ENCODE measurements around the gene TNFRSF17. TPM values are rescaled to one million over a fixed set of nuclear protein-coding genes. Genes with fewer than 3 reads are reported as not detected.

TNFRSF17 gene
- total RNA-seq, 1 experiment from 2014 or later: not detected

DNA sequence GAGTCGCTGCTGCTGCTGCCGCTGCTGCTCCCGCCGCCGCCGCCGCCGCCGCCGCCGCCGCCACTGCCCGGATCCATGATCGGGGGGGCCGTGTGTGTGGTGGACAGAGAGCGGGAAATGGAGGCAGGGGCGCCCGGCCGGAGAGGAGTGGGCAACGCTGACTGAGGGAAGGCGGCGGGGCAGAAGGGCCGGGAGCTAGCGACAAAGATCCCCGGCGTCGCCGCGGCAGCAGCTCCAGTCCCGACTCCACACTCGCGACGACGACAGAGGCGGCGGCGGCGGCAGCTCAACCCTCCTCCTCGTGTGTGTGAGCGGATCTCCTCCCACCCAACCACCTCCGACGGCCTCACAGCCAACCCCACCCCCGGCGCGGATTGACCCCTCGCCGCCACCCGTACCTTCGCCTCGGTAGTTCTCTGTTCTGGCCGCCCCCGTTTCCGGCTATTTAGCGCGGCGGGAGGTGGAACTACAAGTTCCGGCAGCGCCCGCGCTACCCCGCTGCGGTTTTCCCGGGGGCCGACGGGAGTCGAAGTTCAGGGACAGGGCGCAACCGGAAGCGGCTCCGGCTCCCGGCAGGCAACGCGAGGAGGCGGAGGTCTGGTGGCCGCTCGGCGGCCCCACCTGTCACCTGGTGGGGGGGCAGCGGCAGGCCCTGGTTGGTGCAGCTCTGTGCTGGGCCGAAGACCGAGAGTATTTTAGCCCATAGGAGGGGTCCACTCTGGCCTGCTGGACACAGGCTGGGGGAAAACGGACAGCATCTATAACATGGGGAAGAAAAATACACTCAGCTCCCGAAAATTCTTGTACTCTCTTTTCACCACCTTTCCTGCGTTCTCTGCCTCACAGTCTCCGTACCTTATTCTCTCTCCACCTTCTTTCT is 49.1 kb upstream of the TNFRSF17 start, which contains the start of gene GSPT1:
TSS of gene GSPT1 (minus strand) at position 313 of the 880 bp plus-strand sequence. CDS start at position 77, 236 bp downstream.
- Mint-ChIP-seq H3K27ac (peak within 1 kb of the TSS; percentile 89), H3K27me3 (ENCODE audit: low read depth) (no peaks in the 10 kb centered on the region; the same call in 1 of the 2 replicates), H3K9me3 (no peaks in the 10 kb centered on the region), H3K4me1 (peaks cover 29% of the 10 kb centered on the region), H3K4me3 (peak within 1 kb of the TSS; percentile 94), H3K36me3 (peaks cover 2% of the 10 kb centered on the region; the same call in 1 of the 2 replicates)
- peak; percentile 99 for DNase-seq (ENCODE audit: low spot score)
- ChIA-PET POLR2A (interaction anchor here (0.5 to 1.0 kb wide), 4 partner anchors 11 to 403 kb away, joined by 3 to 4 read pairs (median 3); no protein-coding TSS in a partner anchor), CTCF (interaction anchor here (1.3 kb wide), 1 partner anchor 152 kb away, joined by 6 read pairs; no protein-coding TSS in a partner anchor)
- peak; percentile 89 for ATAC-seq
- TF ChIP-seq JUN (CRISPR knock-in tag; IDR thresholded peaks at IDR 0.05): no peak
- TF ChIP-seq, protein P1, sequence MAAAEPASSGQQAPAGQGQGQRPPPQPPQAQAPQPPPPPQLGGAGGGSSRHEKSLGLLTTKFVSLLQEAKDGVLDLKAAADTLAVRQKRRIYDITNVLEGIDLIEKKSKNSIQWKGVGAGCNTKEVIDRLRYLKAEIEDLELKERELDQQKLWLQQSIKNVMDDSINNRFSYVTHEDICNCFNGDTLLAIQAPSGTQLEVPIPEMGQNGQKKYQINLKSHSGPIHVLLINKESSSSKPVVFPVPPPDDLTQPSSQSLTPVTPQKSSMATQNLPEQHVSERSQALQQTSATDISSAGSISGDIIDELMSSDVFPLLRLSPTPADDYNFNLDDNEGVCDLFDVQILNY (CRISPR knock-in tag; IDR thresholded peaks at IDR 0.05): 0 out of 2 replicates have a peak, but pooled peaks have one; percentile 59
- no peak for TF ChIP-seq ZNF219 (CRISPR knock-in tag; IDR thresholded peaks at IDR 0.05; ENCODE audit: borderline replicate concordance)
- peak; percentile 71 for TF ChIP-seq FOXK1 (CRISPR knock-in tag; IDR thresholded peaks at IDR 0.05)
- TF ChIP-seq ZNF232 (CRISPR knock-in tag; IDR thresholded peaks at IDR 0.05): no peak
- TF ChIP-seq ATF1 (CRISPR knock-in tag; IDR thresholded peaks at IDR 0.05): no peak
- TF ChIP-seq ETV6 (CRISPR knock-in tag; IDR thresholded peaks at IDR 0.05): peak; percentile 36
- TF ChIP-seq, protein P2, sequence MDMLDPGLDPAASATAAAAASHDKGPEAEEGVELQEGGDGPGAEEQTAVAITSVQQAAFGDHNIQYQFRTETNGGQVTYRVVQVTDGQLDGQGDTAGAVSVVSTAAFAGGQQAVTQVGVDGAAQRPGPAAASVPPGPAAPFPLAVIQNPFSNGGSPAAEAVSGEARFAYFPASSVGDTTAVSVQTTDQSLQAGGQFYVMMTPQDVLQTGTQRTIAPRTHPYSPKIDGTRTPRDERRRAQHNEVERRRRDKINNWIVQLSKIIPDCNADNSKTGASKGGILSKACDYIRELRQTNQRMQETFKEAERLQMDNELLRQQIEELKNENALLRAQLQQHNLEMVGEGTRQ (CRISPR knock-in tag; IDR thresholded peaks at IDR 0.05): peak; percentile 47
- TF ChIP-seq, protein P3, sequence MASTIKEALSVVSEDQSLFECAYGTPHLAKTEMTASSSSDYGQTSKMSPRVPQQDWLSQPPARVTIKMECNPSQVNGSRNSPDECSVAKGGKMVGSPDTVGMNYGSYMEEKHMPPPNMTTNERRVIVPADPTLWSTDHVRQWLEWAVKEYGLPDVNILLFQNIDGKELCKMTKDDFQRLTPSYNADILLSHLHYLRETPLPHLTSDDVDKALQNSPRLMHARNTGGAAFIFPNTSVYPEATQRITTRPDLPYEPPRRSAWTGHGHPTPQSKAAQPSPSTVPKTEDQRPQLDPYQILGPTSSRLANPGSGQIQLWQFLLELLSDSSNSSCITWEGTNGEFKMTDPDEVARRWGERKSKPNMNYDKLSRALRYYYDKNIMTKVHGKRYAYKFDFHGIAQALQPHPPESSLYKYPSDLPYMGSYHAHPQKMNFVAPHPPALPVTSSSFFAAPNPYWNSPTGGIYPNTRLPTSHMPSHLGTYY (CRISPR knock-in tag; IDR thresholded peaks at IDR 0.05): no peak
- TF ChIP-seq, protein P4, sequence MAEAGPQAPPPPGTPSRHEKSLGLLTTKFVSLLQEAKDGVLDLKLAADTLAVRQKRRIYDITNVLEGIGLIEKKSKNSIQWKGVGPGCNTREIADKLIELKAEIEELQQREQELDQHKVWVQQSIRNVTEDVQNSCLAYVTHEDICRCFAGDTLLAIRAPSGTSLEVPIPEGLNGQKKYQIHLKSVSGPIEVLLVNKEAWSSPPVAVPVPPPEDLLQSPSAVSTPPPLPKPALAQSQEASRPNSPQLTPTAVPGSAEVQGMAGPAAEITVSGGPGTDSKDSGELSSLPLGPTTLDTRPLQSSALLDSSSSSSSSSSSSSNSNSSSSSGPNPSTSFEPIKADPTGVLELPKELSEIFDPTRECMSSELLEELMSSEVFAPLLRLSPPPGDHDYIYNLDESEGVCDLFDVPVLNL (CRISPR knock-in tag; IDR thresholded peaks at IDR 0.05; ENCODE audit: borderline replicate concordance, low read depth): no peak
- TF ChIP-seq RORB (CRISPR knock-in tag; IDR thresholded peaks at IDR 0.05): no peak
- TF ChIP-seq, protein P5, sequence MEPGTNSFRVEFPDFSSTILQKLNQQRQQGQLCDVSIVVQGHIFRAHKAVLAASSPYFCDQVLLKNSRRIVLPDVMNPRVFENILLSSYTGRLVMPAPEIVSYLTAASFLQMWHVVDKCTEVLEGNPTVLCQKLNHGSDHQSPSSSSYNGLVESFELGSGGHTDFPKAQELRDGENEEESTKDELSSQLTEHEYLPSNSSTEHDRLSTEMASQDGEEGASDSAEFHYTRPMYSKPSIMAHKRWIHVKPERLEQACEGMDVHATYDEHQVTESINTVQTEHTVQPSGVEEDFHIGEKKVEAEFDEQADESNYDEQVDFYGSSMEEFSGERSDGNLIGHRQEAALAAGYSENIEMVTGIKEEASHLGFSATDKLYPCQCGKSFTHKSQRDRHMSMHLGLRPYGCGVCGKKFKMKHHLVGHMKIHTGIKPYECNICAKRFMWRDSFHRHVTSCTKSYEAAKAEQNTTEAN (CRISPR knock-in tag; IDR thresholded peaks at IDR 0.05): no peak
- TF ChIP-seq GABPB1 (CRISPR knock-in tag; IDR thresholded peaks at IDR 0.05): peak; percentile 91
- 0 out of 2 replicates have a peak, but pooled peaks have one; percentile 12 for TF ChIP-seq ZNF263 (CRISPR knock-in tag; IDR thresholded peaks at IDR 0.05; ENCODE audit: low read depth)
- peak; percentile 50 for TF ChIP-seq TEAD1 (CRISPR knock-in tag; IDR thresholded peaks at IDR 0.05)
- TF ChIP-seq, protein P6, sequence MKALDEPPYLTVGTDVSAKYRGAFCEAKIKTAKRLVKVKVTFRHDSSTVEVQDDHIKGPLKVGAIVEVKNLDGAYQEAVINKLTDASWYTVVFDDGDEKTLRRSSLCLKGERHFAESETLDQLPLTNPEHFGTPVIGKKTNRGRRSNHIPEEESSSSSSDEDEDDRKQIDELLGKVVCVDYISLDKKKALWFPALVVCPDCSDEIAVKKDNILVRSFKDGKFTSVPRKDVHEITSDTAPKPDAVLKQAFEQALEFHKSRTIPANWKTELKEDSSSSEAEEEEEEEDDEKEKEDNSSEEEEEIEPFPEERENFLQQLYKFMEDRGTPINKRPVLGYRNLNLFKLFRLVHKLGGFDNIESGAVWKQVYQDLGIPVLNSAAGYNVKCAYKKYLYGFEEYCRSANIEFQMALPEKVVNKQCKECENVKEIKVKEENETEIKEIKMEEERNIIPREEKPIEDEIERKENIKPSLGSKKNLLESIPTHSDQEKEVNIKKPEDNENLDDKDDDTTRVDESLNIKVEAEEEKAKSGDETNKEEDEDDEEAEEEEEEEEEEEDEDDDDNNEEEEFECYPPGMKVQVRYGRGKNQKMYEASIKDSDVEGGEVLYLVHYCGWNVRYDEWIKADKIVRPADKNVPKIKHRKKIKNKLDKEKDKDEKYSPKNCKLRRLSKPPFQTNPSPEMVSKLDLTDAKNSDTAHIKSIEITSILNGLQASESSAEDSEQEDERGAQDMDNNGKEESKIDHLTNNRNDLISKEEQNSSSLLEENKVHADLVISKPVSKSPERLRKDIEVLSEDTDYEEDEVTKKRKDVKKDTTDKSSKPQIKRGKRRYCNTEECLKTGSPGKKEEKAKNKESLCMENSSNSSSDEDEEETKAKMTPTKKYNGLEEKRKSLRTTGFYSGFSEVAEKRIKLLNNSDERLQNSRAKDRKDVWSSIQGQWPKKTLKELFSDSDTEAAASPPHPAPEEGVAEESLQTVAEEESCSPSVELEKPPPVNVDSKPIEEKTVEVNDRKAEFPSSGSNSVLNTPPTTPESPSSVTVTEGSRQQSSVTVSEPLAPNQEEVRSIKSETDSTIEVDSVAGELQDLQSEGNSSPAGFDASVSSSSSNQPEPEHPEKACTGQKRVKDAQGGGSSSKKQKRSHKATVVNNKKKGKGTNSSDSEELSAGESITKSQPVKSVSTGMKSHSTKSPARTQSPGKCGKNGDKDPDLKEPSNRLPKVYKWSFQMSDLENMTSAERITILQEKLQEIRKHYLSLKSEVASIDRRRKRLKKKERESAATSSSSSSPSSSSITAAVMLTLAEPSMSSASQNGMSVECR (CRISPR knock-in tag; IDR thresholded peaks at IDR 0.05; ENCODE audit: borderline replicate concordance): peak; percentile 21; the same call in 1 of the 2 replicates
- TF ChIP-seq, protein P7, sequence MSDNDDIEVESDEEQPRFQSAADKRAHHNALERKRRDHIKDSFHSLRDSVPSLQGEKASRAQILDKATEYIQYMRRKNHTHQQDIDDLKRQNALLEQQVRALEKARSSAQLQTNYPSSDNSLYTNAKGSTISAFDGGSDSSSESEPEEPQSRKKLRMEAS (CRISPR knock-in tag; IDR thresholded peaks at IDR 0.05): no peak
- TF ChIP-seq, protein P8, sequence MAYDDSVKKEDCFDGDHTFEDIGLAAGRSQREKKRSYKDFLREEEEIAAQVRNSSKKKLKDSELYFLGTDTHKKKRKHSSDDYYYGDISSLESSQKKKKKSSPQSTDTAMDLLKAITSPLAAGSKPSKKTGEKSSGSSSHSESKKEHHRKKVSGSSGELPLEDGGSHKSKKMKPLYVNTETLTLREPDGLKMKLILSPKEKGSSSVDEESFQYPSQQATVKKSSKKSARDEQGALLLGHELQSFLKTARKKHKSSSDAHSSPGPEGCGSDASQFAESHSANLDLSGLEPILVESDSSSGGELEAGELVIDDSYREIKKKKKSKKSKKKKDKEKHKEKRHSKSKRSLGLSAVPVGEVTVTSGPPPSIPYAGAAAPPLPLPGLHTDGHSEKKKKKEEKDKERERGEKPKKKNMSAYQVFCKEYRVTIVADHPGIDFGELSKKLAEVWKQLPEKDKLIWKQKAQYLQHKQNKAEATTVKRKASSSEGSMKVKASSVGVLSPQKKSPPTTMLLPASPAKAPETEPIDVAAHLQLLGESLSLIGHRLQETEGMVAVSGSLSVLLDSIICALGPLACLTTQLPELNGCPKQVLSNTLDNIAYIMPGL (CRISPR knock-in tag; IDR thresholded peaks at IDR 0.05): peak; percentile 13; the same call in 1 of the 2 replicates
- TF ChIP-seq ELF4 (CRISPR knock-in tag; IDR thresholded peaks at IDR 0.05; ENCODE audit: low read depth): peak; percentile 6; the same call in 1 of the 2 replicates
- TF ChIP-seq SP1 (CRISPR knock-in tag; conservative IDR thresholded peaks at IDR 0.05): peak; percentile 96
- TF ChIP-seq KAT7 (CRISPR knock-in tag; IDR thresholded peaks at IDR 0.05; ENCODE audit: borderline replicate concordance): peak; percentile 40; the same call in 1 of the 2 replicates
- 0 out of 2 replicates have a peak, but pooled peaks have one; percentile 44 for TF ChIP-seq TP53 (CRISPR knock-in tag; IDR thresholded peaks at IDR 0.05)
- no peak for TF ChIP-seq EMX1 (CRISPR knock-in tag; IDR thresholded peaks at IDR 0.05)
- TF ChIP-seq GTF2I (CRISPR knock-in tag; conservative IDR thresholded peaks at IDR 0.05): no peak
- 0 out of 2 replicates have a peak, but pooled peaks have one; percentile 76 for TF ChIP-seq CBFB (CRISPR knock-in tag; IDR thresholded peaks at IDR 0.05; ENCODE audit: low read depth)
